Measurements from ENCODE around the gene IL15RA.

DNA sequence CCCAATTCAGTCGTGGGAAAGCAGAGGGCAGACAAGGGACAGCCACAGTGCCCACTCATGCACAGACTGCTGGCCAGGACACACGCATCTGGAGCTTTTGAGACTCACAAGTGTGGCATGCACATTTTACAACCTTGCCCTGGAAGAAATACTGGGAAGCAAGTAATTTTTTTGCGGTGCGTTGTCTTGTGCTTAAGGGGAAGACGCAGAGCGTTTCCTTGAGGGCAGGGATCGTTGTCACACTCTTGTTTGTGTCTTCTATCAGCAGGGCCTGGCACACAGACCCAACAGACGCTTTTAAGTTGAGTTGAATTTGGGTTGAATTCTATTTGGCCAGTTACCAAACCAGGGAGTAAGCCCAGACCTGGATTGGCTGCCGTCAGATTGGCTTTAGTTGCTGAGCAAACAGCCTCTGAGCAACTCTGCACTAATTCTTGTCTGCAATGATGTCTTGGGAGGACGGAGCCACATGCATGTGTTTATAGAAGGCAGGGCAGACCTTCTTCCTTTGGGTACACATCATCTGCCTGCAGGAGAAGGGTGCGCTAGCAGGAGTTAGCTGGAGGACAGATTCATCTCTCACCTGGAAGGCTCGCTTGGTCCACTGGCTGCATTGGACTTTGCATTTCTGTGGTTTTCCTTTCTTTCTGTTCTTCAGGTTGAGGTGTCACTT, 46.5 kb upstream of the IL15RA start:
- TF ChIP-seq POLR2AphosphoS5 (IDR thresholded peaks at IDR 0.05; ENCODE audit: low read depth, low read length) (no peak), POLR2A (IDR thresholded peaks at IDR 0.05; ENCODE audit: low read depth, low read length) (no peak)
